Astrocyte of the spinal cord (primary cell): ENCODE data around the gene ALS2.

ENCODE experiments used
- DNase-seq: peaks from one replicate; pipeline ENCODE4 v3.0.0; 2011; ENCODE audit warnings: low read depth, low spot score
- H3K4me3 ChIP-seq: 2 replicates; pipeline ENCODE4 v1.5.1; 2011; ENCODE audit warnings: low read depth, mild to moderate bottlenecking, low read length, moderate library complexity
- CTCF ChIP-seq: IDR thresholded peaks from 2 replicates; pipeline ENCODE4 v1.5.1; 2012; ENCODE audit warnings: low read depth, mild to moderate bottlenecking, low read length, inconsistent platforms
- in situ Hi-C: cut with HindIII; loops from 2 replicates; pipeline ENCODE4 v1.10.0; 2017; ENCODE audit warnings: low sequenced_read_pairs

Gene ALS2

GRCh38 chr2:201709747-201710146 lies 71.0 kb downstream of the ALS2 start:
- no peak for TF ChIP-seq CTCF
- in situ Hi-C loops = no loop called here
- H3K4me3 ChIP-seq = no peak overlapping the region
- DNase-seq = no peak

- in situ Hi-C loops = no loop called here
- no peak for TF ChIP-seq CTCF
- H3K4me3 ChIP-seq = no peak overlapping the region
- no peak for DNase-seq
Measured at GRCh38 chr2:201709049-201709448, 71.7 kb downstream of the ALS2 start.

GRCh38 chr2:201707753-201708152 lies 73.0 kb downstream of the ALS2 start:
- peak; percentile 47 for TF ChIP-seq CTCF
- no peak overlapping the region for H3K4me3 ChIP-seq
- peak; percentile 74 for DNase-seq
- in situ Hi-C loops = no loop called here

GRCh38 chr2:201707142-201707541 lies 73.6 kb downstream of the ALS2 start:
- no peak for TF ChIP-seq CTCF
- in situ Hi-C loops = no loop called here
- no peak for DNase-seq
- no peak overlapping the region for H3K4me3 ChIP-seq

GRCh38 chr2:201704536-201704935 lies 76.2 kb downstream of the ALS2 start:
- DNase-seq = no peak
- in situ Hi-C loops = no loop called here

GRCh38 chr2:201701646-201702045 lies 79.1 kb downstream of the ALS2 start:
- TF ChIP-seq CTCF = no peak
- DNase-seq = no peak
- no peak overlapping the region for H3K4me3 ChIP-seq
- in situ Hi-C loops = no loop called here

More at GRCh38 chr2:201704536-201704935, 76.2 kb downstream of the ALS2 start:
- no peak overlapping the region for H3K4me3 ChIP-seq
- no peak for TF ChIP-seq CTCF

GRCh38 chr2:201699416-201699815 lies 81.3 kb downstream of the ALS2 start:
- in situ Hi-C loops = no loop called here
- H3K4me3 ChIP-seq = no peak overlapping the region
- no peak for TF ChIP-seq CTCF
- DNase-seq = no peak
